ENCODE results near the gene KRT13. TPM values are rescaled to one million over a fixed set of nuclear protein-coding genes. Genes with fewer than 3 reads are reported as not detected.

KRT13 gene
- total and polyA plus RNA-seq, 9 of the 15 experiments (the other 6 are each of a cell fraction or from before 2014, with no cell fraction given) = 0.11 to 1.1 (median 0.24) TPM; not detected in 3

DNA sequence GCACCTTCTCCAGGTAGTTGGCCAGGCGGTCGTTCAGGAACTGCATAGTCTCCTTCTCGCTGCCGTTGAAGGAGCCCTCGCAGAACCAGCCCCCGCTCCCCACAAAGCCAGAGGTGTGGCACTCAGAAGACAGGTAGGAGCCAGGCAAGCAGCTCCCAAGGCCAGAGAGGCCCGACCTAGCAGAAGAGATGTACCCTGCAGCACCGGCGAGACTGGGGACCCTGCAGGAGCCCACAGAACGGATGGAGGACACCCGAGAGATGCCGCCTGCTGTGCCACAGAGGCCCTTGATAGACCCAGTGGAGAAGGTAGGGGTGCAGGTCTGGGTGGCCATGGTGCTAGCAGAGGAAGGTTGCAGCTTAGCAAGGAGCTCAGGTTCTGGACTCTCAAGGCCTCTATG is 15.9 kb downstream of the KRT13 start, which contains the start of gene KRT36:
KRT36 (minus strand) TSS at position 380 of the 400 bp plus-strand sequence; CDS start at position 334, 46 bp downstream.
- H3K27me3 ChIP-seq (ENCODE audit: control insufficient read depth in 2 of 2, insufficient read depth in 2 of 2, low read length in 2 of 2) = peaks cover 4 to 20% of the 10 kb centered on the region in 2 experiments; a peak in 2 of 5 replicates
- no peak within 1 kb of the TSS for H2AFZ ChIP-seq (ENCODE audit: low read depth, low read length)
- no peak within 1 kb of the TSS; a peak in 1 of 4 replicates for H3K9ac ChIP-seq (ENCODE audit: insufficient read depth in 1 of 2, low read depth in 2 of 2, low read length in 2 of 2)
- DNase-seq (ENCODE audit: extremely low read depth in 1 of 4, low spot score in 3 of 4) (no peak), FAIRE-seq (no peak), ATAC-seq (no peak)
- BruUV-seq (replicated peaks) = no TSS peak
- 19% methylated on average over 12 of the region's 12 CpGs for WGBS (ENCODE audit: insufficient coverage, low coverage, missing lambda C conversion rate)
- H3K9me3 ChIP-seq (replicated peaks; ENCODE audit: control insufficient read depth, insufficient read depth, low read depth, low read length) = no peaks in the 10 kb centered on the region
- POLR2A ChIA-PET = interaction anchor here (1.0 to 2.6 kb wide), 3 partner anchors 8 to 60 kb away, joined by 5 to 9 read pairs (median 6); no protein-coding TSS in a partner anchor
- in situ Hi-C loops (cut with MboI) = loop anchor here (5.0 kb wide), 1 partner anchor 58 kb away; no protein-coding TSS in a partner anchor
- H4K20me1 ChIP-seq (replicated peaks; ENCODE audit: control insufficient read depth, insufficient read depth, low read length) = peaks cover 2% of the 10 kb centered on the region
- intact Hi-C loops (cut with micrococcal nuclease) = loop anchor here (10.0 kb wide), 1 partner anchor 175 kb away; no protein-coding TSS in a partner anchor
- no peak within 1 kb of the TSS for H3K4me3 ChIP-seq
- H3K79me2 ChIP-seq (ENCODE audit: control insufficient read depth, insufficient read depth, low read length) = no peaks in the 10 kb centered on the region
- CTCF ChIA-PET (ENCODE audit: low intra/inter-chr PET ratio) = no interaction called here
- H3K27ac ChIP-seq (ENCODE audit: extremely low read depth, low read depth, low read length) = no peak within 1 kb of the TSS
- peaks cover under 1 to 14% of the 10 kb centered on the region in 2 experiments; a peak in 4 of 5 replicates for H3K4me1 ChIP-seq (replicated peaks in 1 of 2; ENCODE audit: control insufficient read depth in 2 of 2, insufficient read depth in 2 of 2, low read length in 2 of 2)
- H3K4me2 ChIP-seq (ENCODE audit: insufficient read depth, low read length) = no peak within 1 kb of the TSS
- no peaks in the 10 kb centered on the region for H3K9me1 ChIP-seq (ENCODE audit: control insufficient read depth, insufficient read depth, low read length)
- no peaks in the 10 kb centered on the region for H3K36me3 ChIP-seq (ENCODE audit: control insufficient read depth, insufficient read depth, low read length)
- no peak for TF ChIP-seq PTTG1 (tag; IDR thresholded peaks at IDR 0.05; ENCODE audit: low read depth)
- TF ChIP-seq MCM7 (IDR thresholded peaks at IDR 0.05) = no peak
- TF ChIP-seq PRDM10 (IDR thresholded peaks at IDR 0.05; ENCODE audit: partially characterized antibody) = no peak
- TF ChIP-seq ZNF277 (CRISPR knock-in tag; IDR thresholded peaks at IDR 0.05; ENCODE audit: borderline replicate concordance) = no peak
- TF ChIP-seq, protein P1, sequence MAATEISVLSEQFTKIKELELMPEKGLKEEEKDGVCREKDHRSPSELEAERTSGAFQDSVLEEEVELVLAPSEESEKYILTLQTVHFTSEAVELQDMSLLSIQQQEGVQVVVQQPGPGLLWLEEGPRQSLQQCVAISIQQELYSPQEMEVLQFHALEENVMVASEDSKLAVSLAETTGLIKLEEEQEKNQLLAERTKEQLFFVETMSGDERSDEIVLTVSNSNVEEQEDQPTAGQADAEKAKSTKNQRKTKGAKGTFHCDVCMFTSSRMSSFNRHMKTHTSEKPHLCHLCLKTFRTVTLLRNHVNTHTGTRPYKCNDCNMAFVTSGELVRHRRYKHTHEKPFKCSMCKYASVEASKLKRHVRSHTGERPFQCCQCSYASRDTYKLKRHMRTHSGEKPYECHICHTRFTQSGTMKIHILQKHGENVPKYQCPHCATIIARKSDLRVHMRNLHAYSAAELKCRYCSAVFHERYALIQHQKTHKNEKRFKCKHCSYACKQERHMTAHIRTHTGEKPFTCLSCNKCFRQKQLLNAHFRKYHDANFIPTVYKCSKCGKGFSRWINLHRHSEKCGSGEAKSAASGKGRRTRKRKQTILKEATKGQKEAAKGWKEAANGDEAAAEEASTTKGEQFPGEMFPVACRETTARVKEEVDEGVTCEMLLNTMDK (IDR thresholded peaks at IDR 0.05; ENCODE audit: borderline replicate concordance, insufficient read depth, low read depth, low read length, poor library complexity, severe bottlenecking) = no peak
- TF ChIP-seq, protein P2, sequence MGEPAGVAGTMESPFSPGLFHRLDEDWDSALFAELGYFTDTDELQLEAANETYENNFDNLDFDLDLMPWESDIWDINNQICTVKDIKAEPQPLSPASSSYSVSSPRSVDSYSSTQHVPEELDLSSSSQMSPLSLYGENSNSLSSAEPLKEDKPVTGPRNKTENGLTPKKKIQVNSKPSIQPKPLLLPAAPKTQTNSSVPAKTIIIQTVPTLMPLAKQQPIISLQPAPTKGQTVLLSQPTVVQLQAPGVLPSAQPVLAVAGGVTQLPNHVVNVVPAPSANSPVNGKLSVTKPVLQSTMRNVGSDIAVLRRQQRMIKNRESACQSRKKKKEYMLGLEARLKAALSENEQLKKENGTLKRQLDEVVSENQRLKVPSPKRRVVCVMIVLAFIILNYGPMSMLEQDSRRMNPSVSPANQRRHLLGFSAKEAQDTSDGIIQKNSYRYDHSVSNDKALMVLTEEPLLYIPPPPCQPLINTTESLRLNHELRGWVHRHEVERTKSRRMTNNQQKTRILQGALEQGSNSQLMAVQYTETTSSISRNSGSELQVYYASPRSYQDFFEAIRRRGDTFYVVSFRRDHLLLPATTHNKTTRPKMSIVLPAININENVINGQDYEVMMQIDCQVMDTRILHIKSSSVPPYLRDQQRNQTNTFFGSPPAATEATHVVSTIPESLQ (CRISPR knock-in tag; IDR thresholded peaks at IDR 0.05) = no peak
- TF ChIP-seq, protein P3, sequence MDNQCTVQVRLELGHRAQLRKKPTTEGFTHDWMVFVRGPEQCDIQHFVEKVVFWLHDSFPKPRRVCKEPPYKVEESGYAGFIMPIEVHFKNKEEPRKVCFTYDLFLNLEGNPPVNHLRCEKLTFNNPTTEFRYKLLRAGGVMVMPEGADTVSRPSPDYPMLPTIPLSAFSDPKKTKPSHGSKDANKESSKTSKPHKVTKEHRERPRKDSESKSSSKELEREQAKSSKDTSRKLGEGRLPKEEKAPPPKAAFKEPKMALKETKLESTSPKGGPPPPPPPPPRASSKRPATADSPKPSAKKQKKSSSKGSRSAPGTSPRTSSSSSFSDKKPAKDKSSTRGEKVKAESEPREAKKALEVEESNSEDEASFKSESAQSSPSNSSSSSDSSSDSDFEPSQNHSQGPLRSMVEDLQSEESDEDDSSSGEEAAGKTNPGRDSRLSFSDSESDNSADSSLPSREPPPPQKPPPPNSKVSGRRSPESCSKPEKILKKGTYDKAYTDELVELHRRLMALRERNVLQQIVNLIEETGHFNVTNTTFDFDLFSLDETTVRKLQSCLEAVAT (IDR thresholded peaks at IDR 0.05) = no peak
- TF ChIP-seq EP400 (IDR thresholded peaks at IDR 0.05) = no peak
- TF ChIP-seq ZNF696 (CRISPR knock-in tag; conservative IDR thresholded peaks at IDR 0.05) = no peak
- TF ChIP-seq BRF1 (IDR thresholded peaks at IDR 0.05; ENCODE audit: borderline replicate concordance, extremely low read depth, insufficient read length) = no peak
- no peak for TF ChIP-seq ZNF165 (CRISPR knock-in tag; IDR thresholded peaks at IDR 0.05; ENCODE audit: borderline replicate concordance)
